Measurements from ENCODE around the gene SYNRG. TPM values are rescaled to one million over a fixed set of nuclear protein-coding genes. Genes with fewer than 3 reads are reported as not detected.

The SYNRG gene
- total RNA-seq, 2 donors from 2014 or later: 63.8 to 64.1 TPM

GRCh38 chr17:37543637-37544052 lies 65.6 kb downstream of the SYNRG start:
- Mint-ChIP-seq H3K27ac (peak overlapping the region; percentile 61), H3K36me3 (ENCODE audit: low read depth) (peaks cover 94% of the 10 kb centered on the region), H3K4me1 (no peaks in the 10 kb centered on the region), H3K27me3 (no peaks in the 10 kb centered on the region), H3K9me3 (no peaks in the 10 kb centered on the region), H3K4me3 (no peak overlapping the region)
- ATAC-seq (replicated peaks): peak; percentile 92

- no peak for ATAC-seq (replicated peaks)
- H3K36me3 Mint-ChIP-seq (ENCODE audit: low read depth): peaks cover 95% of the 10 kb centered on the region
- no peak overlapping the region for H3K4me3 Mint-ChIP-seq
- H3K27me3 Mint-ChIP-seq: no peaks in the 10 kb centered on the region
- H3K4me1 Mint-ChIP-seq: no peaks in the 10 kb centered on the region
- no peaks in the 10 kb centered on the region for H3K9me3 Mint-ChIP-seq
- peak overlapping the region; percentile 63 for H3K27ac Mint-ChIP-seq
Measured at GRCh38 chr17:37541880-37542660, 67.1 kb downstream of the SYNRG start.

GRCh38 chr17:37538981-37539659 lies 70.1 kb downstream of the SYNRG start:
- peaks cover 99% of the 10 kb centered on the region for H3K36me3 Mint-ChIP-seq (ENCODE audit: low read depth)
- no peak overlapping the region for H3K27ac Mint-ChIP-seq
- no peak for ATAC-seq (replicated peaks)
- no peak overlapping the region for H3K4me3 Mint-ChIP-seq
- no peaks in the 10 kb centered on the region for H3K27me3 Mint-ChIP-seq
- H3K4me1 Mint-ChIP-seq: no peaks in the 10 kb centered on the region
- H3K9me3 Mint-ChIP-seq: no peaks in the 10 kb centered on the region

- no peaks in the 10 kb centered on the region for H3K9me3 Mint-ChIP-seq
- peaks cover 92% of the 10 kb centered on the region for H3K36me3 Mint-ChIP-seq (ENCODE audit: low read depth)
- no peak overlapping the region for H3K27ac Mint-ChIP-seq
- no peaks in the 10 kb centered on the region for H3K4me1 Mint-ChIP-seq
- no peak for ATAC-seq (replicated peaks)
- no peak overlapping the region for H3K4me3 Mint-ChIP-seq
- H3K27me3 Mint-ChIP-seq: no peaks in the 10 kb centered on the region
Measured at GRCh38 chr17:37535906-37536305, 73.3 kb downstream of the SYNRG start.

- H3K4me1 Mint-ChIP-seq: no peaks in the 10 kb centered on the region
- no peak for ATAC-seq (replicated peaks)
- H3K27me3 Mint-ChIP-seq: no peaks in the 10 kb centered on the region
- H3K27ac Mint-ChIP-seq: no peak overlapping the region
- no peak overlapping the region for H3K4me3 Mint-ChIP-seq
- H3K36me3 Mint-ChIP-seq (ENCODE audit: low read depth): peaks cover 92% of the 10 kb centered on the region
- no peaks in the 10 kb centered on the region for H3K9me3 Mint-ChIP-seq
Measured at GRCh38 chr17:37532756-37533155, 76.5 kb downstream of the SYNRG start.

- Mint-ChIP-seq H3K27me3 (no peaks in the 10 kb centered on the region), H3K9me3 (no peaks in the 10 kb centered on the region), H3K4me1 (no peaks in the 10 kb centered on the region), H3K36me3 (ENCODE audit: low read depth) (peaks cover 91% of the 10 kb centered on the region), H3K27ac (peak overlapping the region; percentile 30), H3K4me3 (no peak overlapping the region)
- no peak for ATAC-seq (replicated peaks)
Measured at GRCh38 chr17:37530420-37530819, 78.8 kb downstream of the SYNRG start.

- no peaks in the 10 kb centered on the region for H3K4me1 Mint-ChIP-seq
- H3K27me3 Mint-ChIP-seq: no peaks in the 10 kb centered on the region
- no peak overlapping the region for H3K4me3 Mint-ChIP-seq
- H3K36me3 Mint-ChIP-seq (ENCODE audit: low read depth): peaks cover 92% of the 10 kb centered on the region
- no peaks in the 10 kb centered on the region for H3K9me3 Mint-ChIP-seq
- no peak overlapping the region for H3K27ac Mint-ChIP-seq
- peak; percentile 71 for ATAC-seq (replicated peaks)
Measured at GRCh38 chr17:37527249-37527851, 81.9 kb downstream of the SYNRG start.

GRCh38 chr17:37523715-37524219 lies 85.5 kb downstream of the SYNRG start:
- no peaks in the 10 kb centered on the region for H3K27me3 Mint-ChIP-seq
- ATAC-seq (replicated peaks): no peak
- H3K9me3 Mint-ChIP-seq: no peaks in the 10 kb centered on the region
- peak overlapping the region; percentile 44 for H3K27ac Mint-ChIP-seq
- H3K4me3 Mint-ChIP-seq: no peak overlapping the region
- peaks cover 90% of the 10 kb centered on the region for H3K36me3 Mint-ChIP-seq (ENCODE audit: low read depth)
- H3K4me1 Mint-ChIP-seq: peaks cover 3% of the 10 kb centered on the region

- Mint-ChIP-seq H3K27me3 (no peaks in the 10 kb centered on the region), H3K27ac (peak overlapping the region; percentile 53), H3K4me1 (peaks cover 3% of the 10 kb centered on the region), H3K36me3 (ENCODE audit: low read depth) (peaks cover 90% of the 10 kb centered on the region), H3K9me3 (no peaks in the 10 kb centered on the region), H3K4me3 (no peak overlapping the region)
- ATAC-seq (replicated peaks): no peak
Measured at GRCh38 chr17:37521821-37522220, 87.4 kb downstream of the SYNRG start.

- H3K4me3 Mint-ChIP-seq: no peak overlapping the region
- peaks cover 3% of the 10 kb centered on the region for H3K4me1 Mint-ChIP-seq
- H3K27me3 Mint-ChIP-seq: no peaks in the 10 kb centered on the region
- peaks cover 90% of the 10 kb centered on the region for H3K36me3 Mint-ChIP-seq (ENCODE audit: low read depth)
- no peak for ATAC-seq (replicated peaks)
- peak overlapping the region; percentile 67 for H3K27ac Mint-ChIP-seq
- no peaks in the 10 kb centered on the region for H3K9me3 Mint-ChIP-seq
Measured at GRCh38 chr17:37520174-37520573, 89.0 kb downstream of the SYNRG start.

GRCh38 chr17:37519251-37519985 lies 89.8 kb downstream of the SYNRG start:
- ATAC-seq (replicated peaks): no peak
- Mint-ChIP-seq H3K9me3 (no peaks in the 10 kb centered on the region), H3K36me3 (ENCODE audit: low read depth) (peaks cover 90% of the 10 kb centered on the region), H3K27me3 (no peaks in the 10 kb centered on the region), H3K27ac (peak overlapping the region; percentile 67), H3K4me1 (peaks cover 3% of the 10 kb centered on the region), H3K4me3 (no peak overlapping the region)

GRCh38 chr17:37518826-37519225 lies 90.4 kb downstream of the SYNRG start:
- Mint-ChIP-seq H3K27ac (peak overlapping the region; percentile 36), H3K4me1 (peaks cover 3% of the 10 kb centered on the region), H3K27me3 (no peaks in the 10 kb centered on the region), H3K36me3 (ENCODE audit: low read depth) (peaks cover 88% of the 10 kb centered on the region), H3K9me3 (no peaks in the 10 kb centered on the region), H3K4me3 (no peak overlapping the region)
- ATAC-seq (replicated peaks): no peak

- ATAC-seq (replicated peaks): no peak
- Mint-ChIP-seq H3K4me3 (no peak overlapping the region), H3K27ac (peak overlapping the region; percentile 54), H3K36me3 (ENCODE audit: low read depth) (peaks cover 90% of the 10 kb centered on the region), H3K9me3 (no peaks in the 10 kb centered on the region), H3K4me1 (peaks cover 3% of the 10 kb centered on the region), H3K27me3 (no peaks in the 10 kb centered on the region)
Measured at GRCh38 chr17:37517881-37518280, 91.3 kb downstream of the SYNRG start.

GRCh38 chr17:37516127-37516571 lies 93.1 kb downstream of the SYNRG start:
- H3K36me3 Mint-ChIP-seq (ENCODE audit: low read depth): peaks cover 93% of the 10 kb centered on the region
- H3K27ac Mint-ChIP-seq: no peak overlapping the region
- no peaks in the 10 kb centered on the region for H3K9me3 Mint-ChIP-seq

More at GRCh38 chr17:37516127-37516571, 93.1 kb downstream of the SYNRG start:
- no peaks in the 10 kb centered on the region for H3K27me3 Mint-ChIP-seq
- peaks cover 3% of the 10 kb centered on the region for H3K4me1 Mint-ChIP-seq
- H3K4me3 Mint-ChIP-seq: no peak overlapping the region
- ATAC-seq (replicated peaks): no peak

All from activated T-helper 17 cell treated with anti-CD3 and anti-CD28 coated beads, Interleukin-2, amount 50 U/mL, for 72 hours (primary cell).